Stimulated activated CD8-positive, alpha-beta memory T cell treated with anti-CD3 and anti-CD28 coated beads, Interleukin-15, amount 100 ng/mL, for 1 hour (primary cell): ENCODE measurements around the gene TM9SF1.

Experiments used
- DNase-seq: peaks from one replicate; pipeline ENCODE4 v3.0.0-alpha.2; 2020; ENCODE audit warnings: low read depth

TM9SF1 gene

GRCh38 chr14:24151404-24152080 is 43.7 kb downstream of the TM9SF1 start:
- DNase-seq = no peak

DNA sequence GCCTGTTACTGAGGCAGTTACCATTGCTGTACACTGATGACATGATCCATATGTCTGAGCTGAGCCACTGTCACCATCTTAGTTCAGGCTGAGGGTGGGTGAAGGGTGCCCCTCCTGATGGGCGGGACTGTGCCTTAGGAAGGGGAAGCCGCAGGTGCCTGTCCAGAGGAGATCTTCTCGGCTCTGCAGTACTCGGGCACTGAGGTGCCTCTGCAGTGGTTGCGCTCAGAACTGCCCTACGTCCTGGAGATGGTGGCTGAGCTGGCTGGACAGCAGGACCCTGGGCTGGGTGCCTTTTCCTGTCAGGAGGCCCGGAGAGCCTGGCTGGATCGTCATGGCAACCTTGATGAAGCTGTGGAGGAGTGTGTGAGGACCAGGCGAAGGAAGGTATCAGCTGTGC is 44.2 kb downstream of the TM9SF1 start:
- no peak for DNase-seq

DNA sequence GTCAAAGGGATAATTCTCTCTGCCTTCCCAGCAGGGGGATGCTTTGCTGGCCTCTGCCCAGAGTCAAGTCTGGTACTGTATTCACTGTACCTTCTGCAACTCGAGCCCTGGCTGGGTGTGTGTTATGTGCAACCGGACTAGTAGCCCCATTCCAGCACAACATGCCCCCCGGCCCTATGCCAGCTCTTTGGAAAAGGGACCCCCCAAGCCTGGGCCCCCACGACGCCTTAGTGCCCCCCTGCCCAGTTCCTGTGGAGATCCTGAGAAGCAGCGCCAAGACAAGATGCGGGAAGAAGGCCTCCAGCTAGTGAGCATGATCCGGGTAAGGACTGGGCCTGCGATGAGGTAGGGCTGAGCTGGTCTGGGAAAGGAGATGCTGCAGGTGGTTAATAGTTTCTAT is 44.7 kb downstream of the TM9SF1 start:
- DNase-seq = no peak

- DNase-seq = no peak
Observed at GRCh38 chr14:24150061-24150460, 45.2 kb downstream of the TM9SF1 start.

DNA sequence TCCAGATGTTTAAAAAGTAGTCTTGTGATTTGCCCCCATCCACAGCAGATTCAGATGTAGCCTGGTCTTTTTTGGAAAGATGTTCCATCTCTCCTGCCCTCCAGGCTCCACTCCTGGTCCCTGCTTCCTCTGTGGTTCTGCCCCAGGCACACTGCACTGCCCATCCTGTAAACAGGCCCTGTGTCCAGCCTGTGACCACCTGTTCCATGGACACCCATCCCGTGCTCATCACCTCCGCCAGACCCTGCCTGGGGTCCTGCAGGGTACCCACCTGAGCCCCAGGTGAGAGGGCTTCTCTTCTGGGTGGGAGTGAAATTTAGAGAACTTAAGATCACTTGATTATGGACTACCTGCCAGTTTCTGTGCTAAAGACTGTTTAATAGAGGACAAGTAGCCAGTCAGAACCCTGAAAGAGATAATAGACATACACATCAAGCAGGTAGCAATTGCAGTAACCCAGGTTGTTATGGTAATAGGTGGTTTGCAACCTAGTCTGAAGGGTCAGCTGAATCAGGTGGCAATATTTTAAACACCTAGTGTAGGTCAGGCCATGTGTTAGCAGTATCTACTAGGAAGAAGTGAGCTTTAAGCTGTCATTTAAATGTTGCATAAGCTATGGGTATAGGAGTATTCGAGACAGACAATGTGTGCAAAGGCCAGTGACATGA is 45.8 kb downstream of the TM9SF1 start:
- no peak for DNase-seq

DNA sequence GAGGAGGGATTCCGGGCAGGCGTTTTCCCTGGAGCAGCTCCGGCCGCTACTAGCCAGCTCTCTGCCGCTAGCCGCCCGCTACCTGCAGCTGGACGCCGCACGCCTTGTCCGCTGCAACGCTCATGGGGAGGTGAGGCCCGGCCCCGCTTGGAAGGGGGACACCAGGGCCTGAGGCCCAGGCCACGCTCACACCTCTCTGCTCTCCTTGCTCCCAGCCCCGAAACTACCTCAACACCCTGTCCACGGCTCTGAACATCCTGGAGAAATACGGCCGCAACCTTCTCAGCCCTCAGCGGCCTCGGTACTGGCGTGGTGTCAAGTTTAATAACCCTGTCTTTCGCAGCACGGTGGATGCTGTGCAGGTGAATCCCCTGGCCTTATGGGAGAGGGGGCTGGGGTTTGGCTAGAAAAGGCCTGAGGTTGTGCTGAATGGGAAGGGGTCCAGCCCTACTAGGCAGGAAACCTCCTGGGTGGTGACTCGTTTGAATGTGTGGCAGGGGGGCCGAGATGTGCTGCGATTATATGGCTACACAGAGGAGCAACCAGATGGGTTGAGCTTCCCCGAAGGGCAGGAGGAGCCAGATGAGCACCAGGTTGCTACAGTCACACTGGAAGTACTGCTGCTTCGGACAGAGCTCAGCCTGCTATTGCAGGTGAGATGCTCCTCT is 47.3 kb downstream of the TM9SF1 start:
- DNase-seq = no peak

DNA sequence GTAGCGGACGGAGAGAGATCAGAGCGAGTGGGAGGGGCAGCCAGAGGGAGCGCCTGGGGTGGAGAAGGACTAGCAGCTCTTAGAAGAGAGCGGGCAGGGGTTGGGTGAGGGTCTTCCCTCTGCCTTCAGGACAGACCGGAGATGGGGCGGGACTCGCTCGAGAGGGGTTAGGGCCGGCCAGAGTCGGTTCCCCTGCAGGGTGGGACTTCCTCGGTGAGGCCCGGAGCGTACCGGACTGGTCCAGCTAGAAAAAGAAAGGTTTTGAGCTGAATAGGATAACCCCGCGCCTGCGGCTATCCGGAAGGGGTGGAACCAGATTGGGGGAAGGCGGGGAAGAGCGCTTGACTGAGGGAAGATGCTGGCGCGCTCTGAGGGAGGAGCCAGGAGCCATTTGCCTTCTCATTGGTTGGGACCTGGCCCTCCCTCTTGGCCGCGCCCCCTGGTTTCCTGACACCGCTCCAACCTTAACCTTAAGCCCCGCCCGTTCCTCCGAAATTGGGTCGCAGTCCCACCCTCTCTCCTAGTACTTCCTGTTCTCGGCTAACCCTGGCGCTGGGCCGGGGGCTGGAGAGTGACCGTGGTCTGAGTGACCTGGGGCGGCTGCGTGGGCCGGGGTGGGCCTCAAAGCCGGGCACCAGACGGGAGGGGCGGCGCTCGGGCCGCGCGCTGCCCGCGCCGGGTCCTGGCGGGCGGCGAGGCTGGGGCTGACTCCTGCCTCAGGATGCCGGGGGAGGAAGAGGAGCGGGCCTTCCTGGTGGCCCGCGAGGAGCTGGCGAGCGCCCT is 48.1 kb downstream of the TM9SF1 start, which contains the start of gene RNF31:
Gene RNF31, plus strand, starts transcription at position 521 of the 783 bp plus-strand sequence. Its CDS starts 201 bp downstream, at position 722.
- DNase-seq = peak; percentile 94

- peak; percentile 62 for DNase-seq
Observed at GRCh38 chr14:24146453-24146977, 48.7 kb downstream of the TM9SF1 start, which contains the start of gene PSME2. PSME2 (minus strand) TSS chr14:24146610; CDS start chr14:24146581, 29 bp downstream.

- no peak for DNase-seq
Observed at GRCh38 chr14:24145690-24146452, 49.4 kb downstream of the TM9SF1 start.

- no peak for DNase-seq
Observed at GRCh38 chr14:24145219-24145618, 50.0 kb downstream of the TM9SF1 start.

GRCh38 chr14:24144451-24144850 is 50.8 kb downstream of the TM9SF1 start:
- DNase-seq = no peak

GRCh38 chr14:24143511-24143910 is 51.7 kb downstream of the TM9SF1 start:
- DNase-seq = no peak

DNA sequence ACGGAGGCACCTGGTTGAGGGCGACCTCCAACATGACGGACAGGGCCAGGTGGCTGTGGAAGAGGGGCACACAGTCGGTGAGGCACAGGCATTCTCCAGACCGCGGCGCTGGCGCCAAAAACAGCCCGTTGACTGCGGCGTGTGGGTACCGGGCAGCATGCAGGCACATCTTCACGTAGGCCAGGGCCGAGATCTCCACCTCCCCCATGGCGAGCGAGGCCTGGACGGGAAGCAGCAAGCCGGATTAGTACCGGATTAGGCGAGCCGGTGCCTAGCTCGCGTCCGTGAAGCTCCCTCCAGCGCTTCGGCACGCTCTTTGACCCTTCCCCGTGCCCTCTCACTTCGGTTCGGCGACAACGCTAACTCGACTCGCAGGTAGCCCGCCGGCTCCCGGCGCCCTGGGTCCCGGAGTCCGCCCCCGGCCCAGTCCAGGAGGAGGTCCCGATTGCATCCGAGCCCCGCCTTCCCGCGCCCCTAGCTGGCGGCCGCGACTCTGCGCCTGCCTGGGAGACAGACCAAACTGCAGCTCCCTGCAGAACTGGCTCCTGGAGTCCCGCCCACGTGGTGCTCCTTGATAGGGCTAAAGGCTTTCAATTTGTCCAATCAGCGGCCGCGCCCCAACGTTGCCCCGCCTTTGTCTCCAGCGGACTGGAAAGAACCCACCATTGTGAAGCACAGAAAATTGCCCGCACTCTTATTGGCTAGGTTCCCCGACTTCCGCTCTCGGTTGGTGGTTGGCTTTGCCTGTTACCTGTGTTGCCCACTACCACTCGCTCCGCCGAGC is 54.0 kb downstream of the TM9SF1 start, which contains the start of gene EMC9:
Gene EMC9, minus strand, starts transcription at position 495 of the 784 bp plus-strand sequence. Its CDS starts 287 bp downstream, at position 208.
- peak; percentile 99 for DNase-seq

- DNase-seq = no peak
Observed at GRCh38 chr14:24139272-24139934, 55.8 kb downstream of the TM9SF1 start.
